ENCODE results near the gene TMEM131. TPM values are rescaled to one million over a fixed set of nuclear protein-coding genes. Genes with fewer than 3 reads are reported as not detected.
"Not testable (repeated sequence)": the region's sequence is repeated elsewhere in the genome, so short reads cannot be mapped to it uniquely, and the experiment has no call there.

Gene TMEM131
- 10 to 100 TPM; 37.0 to 48.0 (median 39.6) TPM for polyA plus RNA-seq (ENCODE audit: insufficient read length in 3 of 3)

GRCh38 chr2:97995734-97996624 lies at the start of gene TMEM131:
TMEM131 (minus strand) TSS chr2:97995948; CDS start chr2:97995662, 286 bp downstream.
- DNase-seq (ENCODE audit: low read depth in 3 of 3, low spot score in 2 of 3): peak; percentile 84

- DNase-seq (ENCODE audit: low read depth in 3 of 3, low spot score in 2 of 3): not testable (repeated sequence)
Observed at GRCh38 chr2:98044730-98045129, 49.0 kb upstream of the TMEM131 start.

- no peak for DNase-seq (ENCODE audit: low read depth in 3 of 3, low spot score in 2 of 3)
Observed at GRCh38 chr2:98043101-98043500, 47.4 kb upstream of the TMEM131 start.

GRCh38 chr2:98040331-98040939 lies 44.7 kb upstream of the TMEM131 start:
- no peak for DNase-seq (ENCODE audit: low read depth in 3 of 3, low spot score in 2 of 3)

- no peak for DNase-seq (ENCODE audit: low read depth in 3 of 3, low spot score in 2 of 3)
Observed at GRCh38 chr2:98039085-98039756, 43.5 kb upstream of the TMEM131 start.

- no peak for DNase-seq (ENCODE audit: low read depth in 3 of 3, low spot score in 2 of 3)
Observed at GRCh38 chr2:98037666-98038336, 42.1 kb upstream of the TMEM131 start.

- DNase-seq (ENCODE audit: low read depth in 3 of 3, low spot score in 2 of 3): no peak
Observed at GRCh38 chr2:98037206-98037605, 41.5 kb upstream of the TMEM131 start.

GRCh38 chr2:98036349-98037000 lies 40.7 kb upstream of the TMEM131 start:
- no peak for DNase-seq (ENCODE audit: low read depth in 3 of 3, low spot score in 2 of 3)

GRCh38 chr2:98034745-98035144 lies 39.0 kb upstream of the TMEM131 start:
- no peak for DNase-seq (ENCODE audit: low read depth in 3 of 3, low spot score in 2 of 3)

- no peak for DNase-seq (ENCODE audit: low read depth in 3 of 3, low spot score in 2 of 3)
Observed at GRCh38 chr2:98032086-98032485, 36.3 kb upstream of the TMEM131 start.

GRCh38 chr2:98029718-98030222 lies 34.0 kb upstream of the TMEM131 start:
- no peak for DNase-seq (ENCODE audit: low read depth in 3 of 3, low spot score in 2 of 3)

GRCh38 chr2:98028931-98029717 lies 33.4 kb upstream of the TMEM131 start:
- no peak for DNase-seq (ENCODE audit: low read depth in 3 of 3, low spot score in 2 of 3)

- no peak for DNase-seq (ENCODE audit: low read depth in 3 of 3, low spot score in 2 of 3)
Observed at GRCh38 chr2:98028101-98028561, 32.4 kb upstream of the TMEM131 start.

GRCh38 chr2:98027538-98027937 lies 31.8 kb upstream of the TMEM131 start:
- DNase-seq (ENCODE audit: low read depth in 3 of 3, low spot score in 2 of 3): no peak

- DNase-seq (ENCODE audit: low read depth in 3 of 3, low spot score in 2 of 3): no peak
Observed at GRCh38 chr2:98026927-98027522, 31.3 kb upstream of the TMEM131 start.

GRCh38 chr2:98026292-98026691 lies 30.5 kb upstream of the TMEM131 start:
- DNase-seq (ENCODE audit: low read depth in 3 of 3, low spot score in 2 of 3): no peak

- no peak for DNase-seq (ENCODE audit: low read depth in 3 of 3, low spot score in 2 of 3)
Observed at GRCh38 chr2:98025481-98026037, 29.8 kb upstream of the TMEM131 start.

- not testable (repeated sequence) for DNase-seq (ENCODE audit: low read depth in 3 of 3, low spot score in 2 of 3)
Observed at GRCh38 chr2:98022067-98022466, 26.3 kb upstream of the TMEM131 start.
